AG10803 (cell line): ENCODE results near the gene OR10A4.
"Not testable (repeated sequence)": the region's sequence is repeated elsewhere in the genome, so short reads cannot be mapped to it uniquely, and the experiment has no call there.

Experiments
- DNase-seq: peaks from one replicate; pipeline ENCODE4 v3.0.0; 2010; ENCODE audit warnings: low read depth
- H3K4me3 ChIP-seq: 2 replicates; pipeline ENCODE4 v1.5.1; 2011; ENCODE audit warnings: mild to moderate bottlenecking, low read length, control low read depth
- TF ChIP-seq, protein P1 (sequence below): conservative IDR thresholded peaks from 2 replicates; pipeline ENCODE4 v1.5.1; 2011; ENCODE audit warnings: mild to moderate bottlenecking, low read length, control low read depth, inconsistent platforms

The OR10A4 gene

DNA sequence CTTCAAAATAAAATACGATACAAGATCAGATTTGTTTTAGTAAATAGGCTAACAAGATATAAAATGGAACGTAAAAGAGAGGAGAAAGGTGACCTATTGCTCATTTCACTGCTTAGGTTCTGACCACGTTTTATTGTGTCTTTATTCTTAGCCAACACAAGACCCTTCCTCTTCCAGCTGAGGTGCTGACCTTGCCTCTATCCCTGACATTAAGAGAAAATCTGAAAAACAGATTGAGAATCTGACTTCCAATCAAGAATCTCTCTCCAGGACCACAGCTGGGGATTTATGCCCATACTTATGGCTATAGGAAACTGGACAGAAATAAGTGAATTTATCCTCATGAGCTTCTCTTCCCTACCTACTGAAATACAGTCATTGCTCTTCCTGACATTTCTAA is 31.0 kb upstream of the OR10A4 start, which contains the start of gene OR10A5:
Gene OR10A5 (plus strand): TSS at position 301 of the 400 bp plus-strand sequence. CDS start 0 bp downstream, at position 301.
- DNase-seq, result no peak
- TF ChIP-seq, protein P1, sequence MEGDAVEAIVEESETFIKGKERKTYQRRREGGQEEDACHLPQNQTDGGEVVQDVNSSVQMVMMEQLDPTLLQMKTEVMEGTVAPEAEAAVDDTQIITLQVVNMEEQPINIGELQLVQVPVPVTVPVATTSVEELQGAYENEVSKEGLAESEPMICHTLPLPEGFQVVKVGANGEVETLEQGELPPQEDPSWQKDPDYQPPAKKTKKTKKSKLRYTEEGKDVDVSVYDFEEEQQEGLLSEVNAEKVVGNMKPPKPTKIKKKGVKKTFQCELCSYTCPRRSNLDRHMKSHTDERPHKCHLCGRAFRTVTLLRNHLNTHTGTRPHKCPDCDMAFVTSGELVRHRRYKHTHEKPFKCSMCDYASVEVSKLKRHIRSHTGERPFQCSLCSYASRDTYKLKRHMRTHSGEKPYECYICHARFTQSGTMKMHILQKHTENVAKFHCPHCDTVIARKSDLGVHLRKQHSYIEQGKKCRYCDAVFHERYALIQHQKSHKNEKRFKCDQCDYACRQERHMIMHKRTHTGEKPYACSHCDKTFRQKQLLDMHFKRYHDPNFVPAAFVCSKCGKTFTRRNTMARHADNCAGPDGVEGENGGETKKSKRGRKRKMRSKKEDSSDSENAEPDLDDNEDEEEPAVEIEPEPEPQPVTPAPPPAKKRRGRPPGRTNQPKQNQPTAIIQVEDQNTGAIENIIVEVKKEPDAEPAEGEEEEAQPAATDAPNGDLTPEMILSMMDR, result no peak
- no peak within 1 kb of the TSS for H3K4me3 ChIP-seq

DNA sequence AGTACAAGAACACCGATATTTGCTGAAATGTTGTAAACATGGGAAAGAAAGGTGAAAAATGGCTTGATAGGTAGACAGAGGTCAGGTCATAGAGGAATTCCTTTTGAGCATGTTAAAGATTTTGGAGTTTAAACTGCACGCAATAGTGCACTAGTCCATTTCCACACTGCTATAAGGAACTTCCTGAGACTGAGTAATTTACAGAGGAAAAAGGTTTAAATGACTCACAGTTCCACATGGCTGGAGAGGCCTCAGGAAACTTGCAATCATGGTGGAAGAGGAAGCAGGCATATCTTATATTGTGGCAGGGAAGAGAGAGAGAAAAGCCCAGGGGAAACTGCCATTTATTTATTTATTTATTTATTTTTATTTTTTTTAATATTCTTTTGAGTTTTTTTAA is 25.9 kb upstream of the OR10A4 start:
- no peak for DNase-seq
- TF ChIP-seq, protein P1, result no peak
- no peak overlapping the region for H3K4me3 ChIP-seq

DNA sequence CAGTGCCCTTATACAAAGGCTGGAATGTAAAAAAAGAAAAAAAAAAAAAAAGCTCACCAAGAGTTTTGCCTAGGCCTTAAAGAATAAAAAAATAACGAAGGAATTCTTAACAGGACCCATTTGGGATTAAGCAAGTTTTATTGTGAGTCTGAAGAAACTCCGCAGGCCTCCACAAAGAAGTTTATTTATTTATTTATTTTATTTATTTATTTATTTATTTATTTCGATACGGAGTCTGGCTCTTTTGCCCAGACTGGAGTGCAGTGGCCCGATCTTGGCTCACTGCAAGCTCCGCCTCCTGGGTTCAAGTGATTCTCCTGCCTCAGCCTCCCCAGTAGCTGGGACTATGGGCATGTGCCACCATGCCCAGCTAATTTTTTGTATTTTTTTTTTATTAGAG is 21.6 kb upstream of the OR10A4 start:
- not testable (repeated sequence) for H3K4me3 ChIP-seq, DNase-seq

DNA sequence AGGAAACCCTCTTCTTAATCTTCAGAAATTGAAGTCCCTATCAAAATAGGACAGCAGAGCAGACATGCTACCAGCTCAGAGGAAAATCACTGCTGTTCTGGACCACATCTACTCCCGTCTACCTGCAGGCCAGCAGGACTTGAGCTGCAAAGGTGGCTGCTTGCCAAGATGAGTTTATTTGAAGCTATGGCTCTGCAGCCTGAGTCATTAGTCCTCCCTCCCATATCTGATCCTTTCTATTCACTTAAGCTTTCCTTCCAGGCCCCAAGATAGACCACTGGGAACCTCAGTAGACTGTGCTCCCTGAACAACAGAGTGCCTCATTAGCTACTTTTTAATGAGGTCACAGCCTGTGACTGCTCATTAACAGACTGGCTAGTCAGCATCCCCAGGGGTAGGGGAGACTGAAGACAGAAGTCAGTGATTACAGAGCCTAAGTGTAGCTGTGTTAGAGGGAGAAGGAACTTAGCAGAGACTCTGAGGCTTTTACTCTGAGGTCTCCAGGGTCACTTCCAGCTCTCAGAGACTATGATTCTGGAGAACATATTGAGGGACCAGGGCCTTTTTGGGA is 20.4 kb upstream of the OR10A4 start:
- DNase-seq, result peak; percentile 13
- TF ChIP-seq, protein P1, result no peak
- H3K4me3 ChIP-seq, result no peak overlapping the region

DNA sequence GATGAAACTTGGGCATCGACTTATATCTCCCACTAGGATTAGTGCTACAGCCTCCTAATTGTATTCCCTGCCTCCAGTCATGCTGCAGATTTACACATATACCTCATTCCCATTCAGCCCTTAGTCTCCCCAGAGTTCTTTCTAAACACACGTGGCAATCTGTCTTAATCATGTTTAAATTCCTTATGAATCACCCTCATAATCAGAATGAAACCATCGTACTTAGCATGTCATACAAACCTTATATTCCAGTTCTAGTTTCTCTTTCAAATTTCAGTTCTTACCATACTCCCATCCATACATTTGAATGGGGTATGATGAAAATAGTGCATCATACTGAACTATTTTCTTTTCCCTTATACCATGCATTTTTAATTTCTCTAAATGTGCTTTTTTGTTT is 19.6 kb upstream of the OR10A4 start:
- TF ChIP-seq, protein P1, result no peak
- no peak overlapping the region for H3K4me3 ChIP-seq
- no peak for DNase-seq

DNA sequence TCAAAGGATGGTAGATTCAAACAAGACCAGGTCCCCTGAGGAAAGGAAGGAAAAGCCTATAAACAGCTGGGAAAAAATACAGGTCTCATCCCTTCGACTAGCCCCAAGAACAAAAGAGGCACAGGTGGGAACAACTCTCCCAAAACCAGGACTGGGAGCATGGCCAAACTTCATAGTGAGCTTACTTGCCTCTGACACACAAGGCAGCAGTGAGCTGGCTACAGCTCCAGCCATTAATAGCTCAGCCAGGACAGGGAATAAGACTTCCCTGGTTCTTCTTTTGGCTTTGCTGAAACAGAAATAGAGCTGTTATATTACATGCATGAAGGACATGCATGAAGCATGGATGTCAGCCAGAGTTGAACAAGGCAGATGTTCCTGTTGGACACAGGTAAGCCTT is 13.5 kb upstream of the OR10A4 start, which contains the start of gene OR10A2:
Gene OR10A2 (plus strand): TSS at position 97 of the 400 bp plus-strand sequence. CDS start 6,698 bp downstream, outside the sequence.
- TF ChIP-seq, protein P1, result 0 out of 2 replicates have a peak, but pooled peaks have one; percentile 6
- peak; percentile 15 for DNase-seq
- no peak within 1 kb of the TSS for H3K4me3 ChIP-seq

DNA sequence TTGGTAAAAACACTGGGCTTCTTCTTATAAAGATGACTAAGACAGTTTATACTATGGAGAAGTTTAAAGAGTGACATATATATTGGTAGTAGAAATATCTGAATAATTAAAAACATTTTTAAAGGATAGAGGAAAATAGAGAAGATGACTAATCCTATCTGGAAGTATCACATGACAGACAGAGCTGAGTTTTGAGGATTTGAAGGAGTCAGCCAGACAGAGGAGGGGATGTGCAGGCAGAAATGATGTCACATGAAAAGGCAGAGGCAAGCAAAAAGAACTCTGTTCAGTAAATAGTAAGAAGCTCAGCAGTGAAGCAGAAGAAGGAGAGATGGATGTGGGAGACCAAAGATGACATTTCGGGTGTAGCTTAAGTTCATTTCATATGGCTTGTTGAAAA is 12.0 kb upstream of the OR10A4 start:
- peak; percentile 2 for DNase-seq
- TF ChIP-seq, protein P1, result no peak
- no peak overlapping the region for H3K4me3 ChIP-seq
